Heart right ventricle (tissue), 16 donors: Measurements from ENCODE around the gene RNF157. TPM values are rescaled to one million over a fixed set of nuclear protein-coding genes. Genes with fewer than 3 reads are reported as not detected.
"Not testable (repeated sequence)": the region's sequence is repeated elsewhere in the genome, so short reads cannot be mapped to it uniquely, and the experiment has no call there.

ENCODE experiments used
- ATAC-seq, 8 donors: fragments of 200-7000 bp; cut with Tn5 transposase; one replicate each; pipeline ENCODE4 v1.9.1; 2020; ENCODE audit warnings: mild to moderate bottlenecking in 8 of 8, moderate library complexity in 8 of 8, moderate number of reproducible peaks in 1 of 8
- DNase-seq, 2 donors: peaks; one replicate each; pipeline ENCODE4 v3.0.0-alpha.2; 2020
- H3K27ac ChIP-seq, 10 donors: fragments of 200-600 bp; sonication (generic) in 2 of 10; one replicate each; pipeline versions ENCODE4 v1.5.0 to v1.8.0; 2020 to 2022; ENCODE audit warnings: mild to moderate bottlenecking in 3 of 10
- H3K27me3 ChIP-seq, 7 donors: fragments of 200-600 bp; one replicate each; pipeline ENCODE4 v1.8.0; 2021 to 2022; ENCODE audit warnings: mild to moderate bottlenecking in 2 of 7
- H3K36me3 ChIP-seq, 9 donors: fragments of 200-600 bp; sonication (generic) in 1 of 9; one replicate each; pipeline versions ENCODE4 v1.5.0 to v1.8.0; 2020 to 2022; ENCODE audit warnings: mild to moderate bottlenecking in 2 of 9
- H3K4me1 ChIP-seq, 9 donors: fragments of 200-600 bp; sonication (generic) in 1 of 9; one replicate each; pipeline versions ENCODE4 v1.5.0 to v1.8.0; 2020 to 2022; ENCODE audit warnings: mild to moderate bottlenecking in 4 of 9
- H3K4me3 ChIP-seq, 10 donors: fragments of 200-600 bp; sonication (generic) in 2 of 10; one replicate each; pipeline versions ENCODE4 v1.5.0 to v1.8.0; 2020 to 2022; ENCODE audit warnings: mild to moderate bottlenecking in 7 of 10, moderate library complexity in 2 of 10
- H3K9me3 ChIP-seq, 11 donors: fragments of 200-600 bp in 10 of 11; sonication (generic) in 2 of 11; one replicate each; pipeline versions ENCODE4 v1.5.0 to v1.8.0; 2013 to 2022; ENCODE audit warnings: mild to moderate bottlenecking in 2 of 11, control low read depth in 1 of 11, moderate library complexity in 1 of 11
- WGBS, 2 donors: extraction: QIAGEN DNeasy Blood & Tissue Kit; methylation state at CpG; one replicate each; pipeline ENCODE4 v1.1.7; 2013; ENCODE audit warnings: inconsistent platforms in 1 of 2; 5-methylcytosine and 5-hydroxymethylcytosine counted together
- intact Hi-C, 10 donors: fragments of 100-400 bp; cut with DNase I; formaldehyde crosslinking; loops; one replicate each; pipeline versions ENCODE4 v1.11.1 to v1.14.2; 2022
- polyA plus RNA-seq, 2 donors: library from polyadenylated mRNA; stranded (reverse); fragments of 200-250 nt; gene quantifications; one replicate each; pipeline ENCODE4 v1.2.3, GENCODE V29; 2013
- total RNA-seq, 10 donors: library from RNA; stranded (reverse); fragmentation: NEBNext Ultra II Directional in 3 of 10; extraction: Animal tissue kit (Norgen Biotek cat#: 25700) in 3 of 10; gene quantifications; one replicate each; pipeline versions ENCODE4 v1.2.1 to v1.2.4, GENCODE V29; 2021 to 2023
- TF ChIP-seq, protein P1 (sequence below), 9 donors: fragments of 200-600 bp; sonication (generic) in 2 of 9; IDR thresholded peaks; one replicate each; pipeline versions ENCODE4 v1.5.0 to v1.8.0; 2021 to 2022; ENCODE audit warnings: antibody characterized with exemption in 9 of 9, mild to moderate bottlenecking in 5 of 9, moderate library complexity in 1 of 9
- donor health status: Arrhythmogenic right ventricular cardiomyopathy.
- donor health status: ischemic (EF 13 %, LVEDD 7.1; RV severe dilation, severe dysfunction).
- donor health status: healthy with polysubstance abuse.
- donor health status: DM: no; HTN: yes; CAD: no.
- donor health status: DM: no; HTN: no; CAD: no.
- donor health status: ischemic (EF 25% LVEDD 6.9; RV normal size, moderate dysfunction).
- donor health status: ischemic (EF 25% LVEDD 5.7; RV mildly dilated, moderate dysfunction).
- donor health status: healthy.
- donor health status: DM: yes; HTN: yes; CAD: no.
- donor health status: Ischemic cardiomyopathy.
- donor health status: ischemic (EF 35%, LVEDD 5.7; RV mildly dilated, moderate dysfunction).
- donor health status: nonischemic (EF 11% LVEDD 7.7; RV severe dilation, severe dysfunction).
- donor health status: DM: yes; HTN: yes; CAD: no.
- donor health status: PGD.
- donor health status: ischemic (EF 29% LVEDD 5.4; RV normal size, mild dysfunction).
- donor health status: nonischemic (EF 23%, LVEDD 6.1; RV moderate dilation, normal function).

Gene RNF157
- total and polyA plus RNA-seq, 12 donors = 1.3 to 18.8 (median 3.4) TPM

DNA sequence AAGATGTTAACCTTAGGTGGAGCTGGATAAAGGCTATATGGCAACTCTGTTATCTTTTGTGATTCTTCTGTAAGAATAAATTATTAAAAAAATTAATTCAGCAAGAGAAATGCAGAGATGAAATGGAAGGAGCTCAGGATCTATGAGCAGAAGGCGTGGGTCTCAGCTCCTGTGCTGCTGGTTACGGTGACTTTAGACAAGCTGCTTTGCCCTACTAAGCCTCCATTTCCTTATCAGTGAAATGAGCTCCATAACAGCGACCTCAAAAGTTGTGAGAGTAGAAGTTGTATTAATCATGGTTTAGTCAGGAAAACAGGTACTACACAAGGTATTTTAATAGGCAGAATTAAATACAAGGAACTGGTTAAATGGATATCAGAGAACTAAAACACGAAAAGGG, 51.0 kb downstream of the RNF157 start:
- WGBS, 2 donors = 81 to 82% methylated on average over 4 of the region's 4 CpGs
- ATAC-seq = no peak
- Histone ChIP-seq H3K36me3 (no peaks in the 10 kb centered on the region), H3K27me3 (no peaks in the 10 kb centered on the region), H3K4me3 (no peak overlapping the region), H3K27ac (peak overlapping the region in 1 of 10 donors; percentile 3), H3K9me3 (no peaks in the 10 kb centered on the region), H3K4me1 (peaks cover 0 to 11% (median 0%) of the 10 kb centered on the region in 9 donors)
- no peak for DNase-seq
- TF ChIP-seq, protein P1, sequence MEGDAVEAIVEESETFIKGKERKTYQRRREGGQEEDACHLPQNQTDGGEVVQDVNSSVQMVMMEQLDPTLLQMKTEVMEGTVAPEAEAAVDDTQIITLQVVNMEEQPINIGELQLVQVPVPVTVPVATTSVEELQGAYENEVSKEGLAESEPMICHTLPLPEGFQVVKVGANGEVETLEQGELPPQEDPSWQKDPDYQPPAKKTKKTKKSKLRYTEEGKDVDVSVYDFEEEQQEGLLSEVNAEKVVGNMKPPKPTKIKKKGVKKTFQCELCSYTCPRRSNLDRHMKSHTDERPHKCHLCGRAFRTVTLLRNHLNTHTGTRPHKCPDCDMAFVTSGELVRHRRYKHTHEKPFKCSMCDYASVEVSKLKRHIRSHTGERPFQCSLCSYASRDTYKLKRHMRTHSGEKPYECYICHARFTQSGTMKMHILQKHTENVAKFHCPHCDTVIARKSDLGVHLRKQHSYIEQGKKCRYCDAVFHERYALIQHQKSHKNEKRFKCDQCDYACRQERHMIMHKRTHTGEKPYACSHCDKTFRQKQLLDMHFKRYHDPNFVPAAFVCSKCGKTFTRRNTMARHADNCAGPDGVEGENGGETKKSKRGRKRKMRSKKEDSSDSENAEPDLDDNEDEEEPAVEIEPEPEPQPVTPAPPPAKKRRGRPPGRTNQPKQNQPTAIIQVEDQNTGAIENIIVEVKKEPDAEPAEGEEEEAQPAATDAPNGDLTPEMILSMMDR (IDR thresholded peaks at IDR 0.05) = no peak
- intact Hi-C loops = loop anchor here in 1 of 10 donors (10.0 kb wide), 1 partner anchor 174 kb away; no protein-coding TSS in a partner anchor

DNA sequence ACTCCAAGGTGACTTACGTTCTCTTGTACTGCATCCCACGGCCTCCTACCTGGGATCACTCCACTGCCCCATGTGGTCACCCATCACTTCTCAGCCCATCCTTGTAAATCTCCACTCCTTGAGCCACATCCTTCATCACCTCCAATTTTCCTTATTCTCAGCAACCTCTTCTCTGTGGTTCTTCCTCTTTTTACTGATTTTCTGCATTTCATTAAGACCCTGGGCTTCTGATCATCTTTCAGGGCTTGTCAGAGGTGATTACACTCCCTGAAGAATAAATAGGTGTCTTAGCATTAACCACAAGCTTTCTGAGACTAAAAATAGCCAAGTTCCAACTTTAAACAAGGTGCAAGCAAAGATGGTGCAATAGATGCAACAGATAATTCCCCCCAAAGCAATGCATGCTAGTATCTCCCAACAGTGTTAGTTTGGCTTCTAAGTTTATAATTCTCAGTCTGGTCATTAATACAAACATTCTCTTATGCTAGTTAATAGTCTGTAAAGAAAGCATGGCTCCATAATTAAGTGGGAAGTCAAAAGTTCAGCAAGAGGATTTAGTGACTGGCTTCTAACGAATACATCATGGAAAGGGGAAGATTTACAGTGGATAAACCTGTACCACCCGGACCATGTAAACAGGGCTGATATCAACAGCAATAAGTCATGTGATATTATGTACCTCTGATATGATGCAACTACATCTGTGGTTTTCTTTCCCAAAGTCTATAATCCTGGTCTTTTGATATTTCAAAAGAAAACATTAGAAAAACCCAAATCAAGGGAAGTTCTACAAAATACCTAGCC, 51.9 kb downstream of the RNF157 start:
- no peaks in the 10 kb centered on the region for H3K36me3 ChIP-seq
- peaks cover 0 to 11% (median 0%) of the 10 kb centered on the region in 9 donors for H3K4me1 ChIP-seq
- TF ChIP-seq, protein P1 (IDR thresholded peaks at IDR 0.05) = no peak
- no peaks in the 10 kb centered on the region for H3K27me3 ChIP-seq
- no peaks in the 10 kb centered on the region for H3K9me3 ChIP-seq
- H3K27ac ChIP-seq = peak overlapping the region in 1 of 10 donors; percentile 3
- DNase-seq = no peak
- H3K4me3 ChIP-seq = no peak overlapping the region
- ATAC-seq = no peak
- intact Hi-C loops = loop anchor here in 1 of 10 donors (10.0 kb wide), 1 partner anchor 174 kb away; no protein-coding TSS in a partner anchor
- 83 to 87% methylated on average over 4 of the region's 4 CpGs for WGBS, 2 donors

DNA sequence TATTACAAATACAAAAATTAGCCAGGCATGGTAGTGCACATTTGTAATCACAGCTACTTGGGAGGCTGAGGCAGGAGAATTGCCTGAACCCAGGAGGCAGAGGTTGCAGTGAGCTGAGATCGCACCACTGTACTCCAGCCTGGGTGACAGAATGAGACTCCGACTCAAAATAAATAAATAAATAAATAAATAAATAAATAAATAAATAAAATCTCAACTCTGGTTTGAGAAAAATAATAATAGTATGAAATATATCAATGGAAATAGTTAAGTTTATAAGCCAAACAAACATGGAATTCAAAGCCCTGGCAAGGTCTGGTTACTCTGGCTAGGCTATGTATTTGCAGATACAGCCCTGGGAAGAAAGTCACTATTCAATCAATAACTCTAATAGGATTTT, 53.5 kb downstream of the RNF157 start:
- intact Hi-C loops = loop anchor here in 1 of 10 donors (10.0 kb wide), 1 partner anchor 172 kb away; no protein-coding TSS in a partner anchor
- H3K36me3 ChIP-seq, DNase-seq, ATAC-seq, H3K9me3 ChIP-seq, H3K27me3 ChIP-seq, H3K27ac ChIP-seq, H3K4me3 ChIP-seq: not testable (repeated sequence)
- 94 to 98% methylated on average over 2 of the region's 2 CpGs for WGBS, 2 donors
- H3K4me1 ChIP-seq = peaks cover 0 to 18% (median 3%) of the 10 kb centered on the region in 9 donors

DNA sequence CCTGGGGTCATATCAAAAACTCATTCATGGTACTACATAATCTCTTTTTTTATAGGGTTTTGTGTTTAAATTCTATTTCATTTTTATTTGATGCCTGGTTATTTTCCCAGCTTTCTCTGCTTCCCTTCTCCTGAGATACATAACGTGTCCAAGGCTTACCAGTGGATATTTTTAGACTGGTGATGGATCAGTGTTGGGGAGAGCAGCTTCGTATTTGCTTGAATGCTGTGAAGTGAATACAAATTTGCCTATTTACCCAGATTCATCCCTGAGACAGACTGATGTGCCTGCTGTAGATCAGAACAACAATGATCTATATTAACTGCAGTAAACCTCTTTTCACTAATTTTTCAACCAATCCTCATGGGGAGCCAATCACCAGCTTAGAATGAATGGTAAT, 56.0 kb downstream of the RNF157 start:
- H3K27me3 ChIP-seq = no peaks in the 10 kb centered on the region
- no peaks in the 10 kb centered on the region for H3K9me3 ChIP-seq
- no peak overlapping the region for H3K4me3 ChIP-seq
- peaks cover 0 to 26% (median 3%) of the 10 kb centered on the region in 9 donors for H3K4me1 ChIP-seq
- no peaks in the 10 kb centered on the region for H3K36me3 ChIP-seq
- TF ChIP-seq, protein P1 (IDR thresholded peaks at IDR 0.05) = no peak
- no peak for ATAC-seq
- 52 to 56% methylated on average over 2 of the region's 2 CpGs for WGBS, 2 donors
- intact Hi-C loops = loop anchor here in 7 of 10 donors (5.0 to 10.0 kb wide), 3 partner anchors 62 to 169 kb away; no protein-coding TSS in a partner anchor
- no peak overlapping the region for H3K27ac ChIP-seq
- DNase-seq = no peak
